Stimulated activated CD8-positive, alpha-beta memory T cell treated with anti-CD3 and anti-CD28 coated beads, Interleukin-4, amount 100 ng/mL, for 48 hours (primary cell): ENCODE measurements around the gene ZNF784.

ENCODE experiments used
- DNase-seq: peaks from one replicate; pipeline ENCODE4 v3.0.0-alpha.2; 2020

The ZNF784 gene

GRCh38 chr19:55624109-55625003, at the start of gene ZNF784:
Gene ZNF784 (minus strand): TSS chr19:55624566. CDS start chr19:55624561, 5 bp downstream.
- DNase-seq = peak; percentile 96

GRCh38 chr19:55673889-55674288, 49.5 kb upstream of the ZNF784 start:
- DNase-seq = no peak

GRCh38 chr19:55673465-55673864, 49.1 kb upstream of the ZNF784 start:
- no peak for DNase-seq

- no peak for DNase-seq
Observed at GRCh38 chr19:55672418-55672817, 48.1 kb upstream of the ZNF784 start.

GRCh38 chr19:55671054-55671378, 46.6 kb upstream of the ZNF784 start:
- DNase-seq = no peak

GRCh38 chr19:55670280-55671053, 46.1 kb upstream of the ZNF784 start:
- no peak for DNase-seq

GRCh38 chr19:55669418-55670279, 45.3 kb upstream of the ZNF784 start:
- no peak for DNase-seq

GRCh38 chr19:55668603-55669348, 44.4 kb upstream of the ZNF784 start:
- DNase-seq = no peak

GRCh38 chr19:55667958-55668357, 43.6 kb upstream of the ZNF784 start:
- no peak for DNase-seq

- DNase-seq = no peak
Observed at GRCh38 chr19:55667511-55667910, 43.1 kb upstream of the ZNF784 start.

- no peak for DNase-seq
Observed at GRCh38 chr19:55667006-55667381, 42.6 kb upstream of the ZNF784 start.

GRCh38 chr19:55666343-55667005, 42.1 kb upstream of the ZNF784 start:
- no peak for DNase-seq

- no peak for DNase-seq
Observed at GRCh38 chr19:55663846-55664536, 39.6 kb upstream of the ZNF784 start.

- no peak for DNase-seq
Observed at GRCh38 chr19:55661826-55662225, 37.5 kb upstream of the ZNF784 start.

- DNase-seq = no peak
Observed at GRCh38 chr19:55660991-55661390, 36.6 kb upstream of the ZNF784 start.

- DNase-seq = no peak
Observed at GRCh38 chr19:55660404-55660803, 36.0 kb upstream of the ZNF784 start.

- no peak for DNase-seq
Observed at GRCh38 chr19:55659822-55660221, 35.5 kb upstream of the ZNF784 start.

GRCh38 chr19:55658846-55659459, 34.6 kb upstream of the ZNF784 start:
- no peak for DNase-seq

GRCh38 chr19:55656988-55657747, 32.8 kb upstream of the ZNF784 start:
- DNase-seq = no peak

- no peak for DNase-seq
Observed at GRCh38 chr19:55656552-55656951, 32.2 kb upstream of the ZNF784 start.
